Right atrium auricular region (tissue), 2 donors: Measurements from ENCODE around the gene HPCAL4. TPM values are rescaled to one million over a fixed set of nuclear protein-coding genes. Genes with fewer than 3 reads are reported as not detected.
A peak's percentile ranks its signal among the peaks of the same experiment; 100 is the strongest.

Experiments used
- DNase-seq: peaks from one replicate; pipeline ENCODE4 v3.0.0-alpha.2; 2019; ENCODE audit warnings: low spot score
- H3K27ac ChIP-seq, 2 donors: fragments of 200-600 bp; sonication (generic); 1 replicate in 1 of 2; 2 replicates in 1 of 2; pipeline ENCODE4 v1.5.1; 2016 to 2019
- H3K27me3 ChIP-seq, 2 donors: fragments of 200-600 bp; sonication (generic); one replicate each; pipeline versions ENCODE4 v1.5.1 to v1.6.0; 2017 to 2019
- H3K36me3 ChIP-seq: fragments of 200-600 bp; sonication (generic); one replicate; pipeline ENCODE4 v1.5.1; 2016
- H3K4me1 ChIP-seq, 2 donors: fragments of 200-600 bp; sonication (generic); one replicate each; pipeline versions ENCODE4 v1.5.1 to v1.6.0; 2017 to 2019
- H3K4me3 ChIP-seq, 2 donors: fragments of 200-600 bp; sonication (generic); 1 replicate in 1 of 2; 2 replicates in 1 of 2; pipeline ENCODE4 v1.5.1; 2017 to 2019; ENCODE audit warnings: mild to moderate bottlenecking in 1 of 2, moderate library complexity in 1 of 2
- H3K9me3 ChIP-seq, 2 donors: fragments of 200-600 bp; sonication (generic); one replicate each; pipeline ENCODE4 v1.5.1; 2019
- CTCF ChIP-seq, 2 donors: fragments of 200-600 bp; sonication (generic); IDR thresholded peaks; one replicate each; pipeline ENCODE4 v1.5.1; 2019; ENCODE audit warnings: antibody characterized with exemption in 2 of 2
- total RNA-seq, 2 donors: library from RNA; depleted of rRNA; stranded (reverse); fragments of >200 nt; gene quantifications; one replicate each; pipeline ENCODE4 v1.1.0, GENCODE V29; 2016

The HPCAL4 gene
- total RNA-seq, 2 donors from 2014 or later: 1.3 to 2.8 TPM

GRCh38 chr1:39711104-39711965 is 20.1 kb upstream of the HPCAL4 start:
- H3K27ac ChIP-seq: no peak overlapping the region
- no peak for DNase-seq
- no peaks in the 10 kb centered on the region for H3K4me1 ChIP-seq
- H3K4me3 ChIP-seq: no peak overlapping the region
- TF ChIP-seq CTCF (IDR thresholded peaks at IDR 0.05): no peak
- H3K9me3 ChIP-seq: no peaks in the 10 kb centered on the region
- no peaks in the 10 kb centered on the region for H3K27me3 ChIP-seq
- no peaks in the 10 kb centered on the region for H3K36me3 ChIP-seq

- Histone ChIP-seq H3K4me3 (no peak overlapping the region), H3K36me3 (no peaks in the 10 kb centered on the region), H3K4me1 (no peaks in the 10 kb centered on the region), H3K27me3 (no peaks in the 10 kb centered on the region), H3K9me3 (no peaks in the 10 kb centered on the region), H3K27ac (no peak overlapping the region)
- no peak for DNase-seq
- no peak for TF ChIP-seq CTCF (IDR thresholded peaks at IDR 0.05)
These were observed 16.3 kb upstream of the HPCAL4 start for GRCh38 chr1:39707506-39707905.

GRCh38 chr1:39704757-39705156 is 13.5 kb upstream of the HPCAL4 start:
- no peak for TF ChIP-seq CTCF (IDR thresholded peaks at IDR 0.05)
- H3K27ac ChIP-seq: no peak overlapping the region
- peaks cover 0 to 22% of the 10 kb centered on the region in 2 donors for H3K4me1 ChIP-seq

GRCh38 chr1:39701049-39701439 is 9.8 kb upstream of the HPCAL4 start:
- Histone ChIP-seq H3K4me1 (peaks cover 0 to 22% of the 10 kb centered on the region in 2 donors), H3K27me3 (no peaks in the 10 kb centered on the region), H3K36me3 (no peaks in the 10 kb centered on the region), H3K27ac (peak overlapping the region in 1 of 2 donors; percentile 61), H3K9me3 (no peaks in the 10 kb centered on the region), H3K4me3 (peak overlapping the region in 1 of 2 donors; percentile 24)
- no peak for DNase-seq
- no peak for TF ChIP-seq CTCF (IDR thresholded peaks at IDR 0.05)

More at GRCh38 chr1:39704757-39705156, 13.5 kb upstream of the HPCAL4 start:
- Histone ChIP-seq H3K27me3 (no peaks in the 10 kb centered on the region), H3K36me3 (no peaks in the 10 kb centered on the region), H3K4me3 (no peak overlapping the region), H3K9me3 (no peaks in the 10 kb centered on the region)
- no peak for DNase-seq

GRCh38 chr1:39700348-39700747 is 9.1 kb upstream of the HPCAL4 start:
- DNase-seq: no peak
- no peak overlapping the region for H3K27ac ChIP-seq

More at GRCh38 chr1:39700348-39700747, 9.1 kb upstream of the HPCAL4 start:
- Histone ChIP-seq H3K27me3 (no peaks in the 10 kb centered on the region), H3K9me3 (no peaks in the 10 kb centered on the region), H3K4me3 (no peak overlapping the region), H3K36me3 (no peaks in the 10 kb centered on the region), H3K4me1 (peaks cover 0 to 22% of the 10 kb centered on the region in 2 donors)
- no peak for TF ChIP-seq CTCF (IDR thresholded peaks at IDR 0.05)
